Fibroblast of pulmonary artery (primary cell): Measurements from ENCODE around the gene PABPC1L2A.
"Not testable (repeated sequence)": the region's sequence is repeated elsewhere in the genome, so short reads cannot be mapped to it uniquely, and the experiment has no call there.

Experiments
- DNase-seq: peaks from one replicate; pipeline ENCODE4 v3.0.0-alpha.2; 2010; ENCODE audit warnings: low read depth
- H3K4me3 ChIP-seq: replicated peaks from 2 replicates; pipeline ENCODE4 v1.5.1; 2011; ENCODE audit warnings: low read depth, mild to moderate bottlenecking, control low read depth, low read length, moderate library complexity
- CTCF ChIP-seq: IDR thresholded peaks from 2 replicates; pipeline ENCODE4 v1.5.1; 2011; ENCODE audit warnings: mild to moderate bottlenecking, control low read depth, low read length, inconsistent platforms; ENCODE audit errors: missing control alignments

The PABPC1L2A gene

GRCh38 chrX:73068467-73069364 lies 10.6 kb downstream of the PABPC1L2A start:
- DNase-seq = no peak
- TF ChIP-seq CTCF = no peak
- no peak overlapping the region for H3K4me3 ChIP-seq

GRCh38 chrX:73067761-73068466 lies 11.4 kb downstream of the PABPC1L2A start:
- not testable (repeated sequence) for H3K4me3 ChIP-seq, DNase-seq

- DNase-seq = no peak
- TF ChIP-seq CTCF = no peak
- no peak overlapping the region for H3K4me3 ChIP-seq
Measured at GRCh38 chrX:73028876-73029275, 50.4 kb downstream of the PABPC1L2A start.
